AG04450 (cell line): ENCODE measurements around the gene NR2F6. TPM values are rescaled to one million over a fixed set of nuclear protein-coding genes. Genes with fewer than 3 reads are reported as not detected.

Experiments
- CTCF ChIA-PET: fragments of 300-600, 350-600 bp; formaldehyde crosslinking; extraction: SDS; loops from one replicate; lab custom pipeline; 2022; ENCODE audit warnings: antibody characterized with exemption, inconsistent platforms; lab: Charles Lee
- POLR2A ChIA-PET: fragments of 350-600 bp; formaldehyde crosslinking; extraction: SDS; loops from one replicate; lab custom pipeline; 2021; ENCODE audit warnings: antibody characterized with exemption, inconsistent platforms; lab: Yijun Ruan, JAX
- DNase-seq: peaks from one replicate; pipeline ENCODE4 v3.0.0-alpha.2; 2011; ENCODE audit warnings: low read depth, low spot score
- H3K27ac ChIP-seq: one replicate; pipeline ENCODE4 v1.5.1; 2012; ENCODE audit warnings: low read depth, low read length, control low read depth
- H3K27me3 ChIP-seq: one replicate; pipeline ENCODE4 v1.6.0; 2012; ENCODE audit warnings: low read length; ENCODE audit not compliant: control insufficient read depth, insufficient read depth
- H3K4me3 ChIP-seq: 2 replicates; pipeline ENCODE4 v1.5.1; 2011; ENCODE audit warnings: mild to moderate bottlenecking, low read depth, low read length, control low read depth
- H3K9me3 ChIP-seq: 2 replicates; pipeline ENCODE4 v1.5.1; 2012; ENCODE audit warnings: low read length; ENCODE audit not compliant: control insufficient read depth, insufficient read depth
- polyA plus RNA-seq: library from polyadenylated mRNA; depleted of rRNA; stranded (reverse); fragments of >200 nt; gene quantifications from 2 replicates; pipeline ENCODE4 v1.2.3, GENCODE V29; 2011; rRNA removed
- TF ChIP-seq, protein P1 (sequence below): IDR thresholded peaks from 2 replicates; pipeline ENCODE4 v1.5.1; 2011; ENCODE audit warnings: low read depth, low read length, control low read depth, inconsistent platforms

NR2F6 gene
- polyA plus RNA-seq, 1 experiment, result 16.3 TPM

DNA sequence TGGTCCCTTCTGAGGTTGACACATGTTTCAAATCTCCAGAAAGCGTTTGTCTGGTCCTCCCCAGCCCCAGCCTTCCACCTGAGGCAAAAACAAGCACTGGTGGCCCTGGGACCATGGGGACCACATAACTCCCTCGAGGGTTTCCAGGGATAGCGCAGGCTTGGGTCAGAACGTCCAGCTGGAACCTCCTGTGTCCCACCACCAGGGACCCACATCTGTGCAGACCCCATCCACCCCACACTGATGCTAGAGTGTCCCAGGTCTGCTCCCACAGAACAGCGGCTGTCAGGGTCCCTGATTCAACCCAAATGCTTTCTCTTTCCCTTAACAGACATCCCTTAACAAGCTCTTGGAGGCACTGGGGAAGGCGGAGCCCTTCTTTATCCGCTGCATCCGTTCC is 60.1 kb downstream of the NR2F6 start:
- TF ChIP-seq, protein P1, sequence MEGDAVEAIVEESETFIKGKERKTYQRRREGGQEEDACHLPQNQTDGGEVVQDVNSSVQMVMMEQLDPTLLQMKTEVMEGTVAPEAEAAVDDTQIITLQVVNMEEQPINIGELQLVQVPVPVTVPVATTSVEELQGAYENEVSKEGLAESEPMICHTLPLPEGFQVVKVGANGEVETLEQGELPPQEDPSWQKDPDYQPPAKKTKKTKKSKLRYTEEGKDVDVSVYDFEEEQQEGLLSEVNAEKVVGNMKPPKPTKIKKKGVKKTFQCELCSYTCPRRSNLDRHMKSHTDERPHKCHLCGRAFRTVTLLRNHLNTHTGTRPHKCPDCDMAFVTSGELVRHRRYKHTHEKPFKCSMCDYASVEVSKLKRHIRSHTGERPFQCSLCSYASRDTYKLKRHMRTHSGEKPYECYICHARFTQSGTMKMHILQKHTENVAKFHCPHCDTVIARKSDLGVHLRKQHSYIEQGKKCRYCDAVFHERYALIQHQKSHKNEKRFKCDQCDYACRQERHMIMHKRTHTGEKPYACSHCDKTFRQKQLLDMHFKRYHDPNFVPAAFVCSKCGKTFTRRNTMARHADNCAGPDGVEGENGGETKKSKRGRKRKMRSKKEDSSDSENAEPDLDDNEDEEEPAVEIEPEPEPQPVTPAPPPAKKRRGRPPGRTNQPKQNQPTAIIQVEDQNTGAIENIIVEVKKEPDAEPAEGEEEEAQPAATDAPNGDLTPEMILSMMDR, result no peak
- H3K9me3 ChIP-seq, result no peaks in the 10 kb centered on the region
- no peaks in the 10 kb centered on the region for H3K27me3 ChIP-seq
- CTCF ChIA-PET, result no interaction called here
- no peak overlapping the region for H3K27ac ChIP-seq
- DNase-seq, result no peak
- no peak overlapping the region for H3K4me3 ChIP-seq
- POLR2A ChIA-PET, result no interaction called here

DNA sequence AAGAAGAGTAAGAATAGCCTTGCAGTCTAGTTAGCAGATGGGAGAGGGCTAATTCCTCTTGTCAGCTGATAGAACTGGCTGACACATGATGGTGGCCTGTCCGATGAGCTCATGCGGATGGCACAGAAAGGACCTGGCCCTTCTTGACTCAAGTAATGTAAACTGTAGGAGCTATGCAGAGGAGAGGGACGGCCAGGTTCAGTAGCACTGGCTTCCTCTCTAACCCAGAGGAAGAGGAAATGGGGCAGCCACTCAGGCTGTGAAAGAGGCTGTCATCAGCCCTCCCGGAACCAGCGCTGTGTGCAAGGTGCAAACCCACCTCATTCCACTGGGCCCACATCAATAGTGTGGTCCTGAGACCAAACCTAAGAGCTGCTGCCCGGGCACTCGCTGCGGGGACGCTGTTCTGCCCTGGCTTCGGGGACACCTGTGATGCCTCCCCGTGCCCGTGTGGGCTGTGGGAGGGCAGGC is 61.3 kb downstream of the NR2F6 start:
- H3K9me3 ChIP-seq, result no peaks in the 10 kb centered on the region
- H3K27ac ChIP-seq, result no peak overlapping the region
- H3K4me3 ChIP-seq, result no peak overlapping the region
- CTCF ChIA-PET, result no interaction called here
- H3K27me3 ChIP-seq, result no peaks in the 10 kb centered on the region
- no peak for DNase-seq
- POLR2A ChIA-PET, result no interaction called here
- TF ChIP-seq, protein P1, result no peak

DNA sequence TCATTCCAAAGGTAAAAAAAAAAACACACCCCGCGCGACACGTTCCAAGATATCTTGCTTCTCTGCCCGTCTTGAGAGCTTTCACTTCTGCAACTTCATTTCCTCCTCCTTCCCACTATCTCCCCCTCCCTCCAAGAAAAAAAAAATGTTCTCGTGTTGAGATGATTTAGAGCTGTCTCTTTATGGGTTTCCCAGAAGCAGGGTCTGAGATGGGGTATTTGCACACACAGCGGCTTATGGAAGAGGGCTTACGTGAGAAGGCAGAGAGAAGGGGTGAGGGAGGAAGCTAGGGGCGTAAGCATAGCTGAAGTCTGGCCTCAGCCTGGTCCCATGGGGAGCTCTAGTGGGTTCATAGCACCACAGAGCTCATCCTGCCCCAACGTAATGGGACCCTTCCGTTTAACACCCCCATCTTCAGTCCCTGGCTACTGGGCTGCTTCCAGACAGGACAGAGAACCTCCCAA is 61.8 kb downstream of the NR2F6 start:
- DNase-seq, result no peak
- no peaks in the 10 kb centered on the region for H3K9me3 ChIP-seq
- H3K27me3 ChIP-seq, result no peaks in the 10 kb centered on the region
- CTCF ChIA-PET, result no interaction called here
- TF ChIP-seq, protein P1, result no peak
- POLR2A ChIA-PET, result no interaction called here
- no peak overlapping the region for H3K4me3 ChIP-seq
- no peak overlapping the region for H3K27ac ChIP-seq

- TF ChIP-seq, protein P1, result no peak
- Histone ChIP-seq H3K27me3 (no peaks in the 10 kb centered on the region), H3K4me3 (no peak overlapping the region), H3K9me3 (no peaks in the 10 kb centered on the region), H3K27ac (no peak overlapping the region)
- DNase-seq, result no peak
- ChIA-PET POLR2A (no interaction called here), CTCF (no interaction called here)
Observed at GRCh38 chr19:17183271-17183761, 62.4 kb downstream of the NR2F6 start.

Other genes with a start within 250 kb of the NR2F6 start
- 0.38 and 0.56 TPM in 2 replicates for gene CPAMD8, start 219.1 kb downstream of the NR2F6 start, polyA plus RNA-seq
- 4.6 and 4.9 TPM in 2 replicates for gene HAUS8, start 170.5 kb downstream of the NR2F6 start, polyA plus RNA-seq
- 34.5 and 42.5 TPM in 2 replicates for gene MYO9B, start 170.1 kb downstream of the NR2F6 start, polyA plus RNA-seq
- gene USE1, start 30.6 kb downstream of the NR2F6 start, polyA plus RNA-seq, result 21.1 and 25.1 TPM in 2 replicates
- gene OCEL1, start 19.7 kb downstream of the NR2F6 start, polyA plus RNA-seq, result 4.6 and 6.7 TPM in 2 replicates
- gene USHBP1, start 18.8 kb upstream of the NR2F6 start, polyA plus RNA-seq, result not detected in 2 replicates
- 92.0 and 98.6 TPM in 2 replicates for gene BABAM1, start 21.5 kb upstream of the NR2F6 start, polyA plus RNA-seq
- gene ANKLE1, start 36.0 kb upstream of the NR2F6 start, polyA plus RNA-seq, result 0.33 and 0.36 TPM in 2 replicates
- gene ABHD8, start 57.5 kb upstream of the NR2F6 start, polyA plus RNA-seq, result 6.1 and 8.6 TPM in 2 replicates
- gene MRPL34, start 60.0 kb upstream of the NR2F6 start, polyA plus RNA-seq, result 23.2 and 24.3 TPM in 2 replicates
- 38.7 and 40.7 TPM in 2 replicates for gene DDA1, start 63.6 kb upstream of the NR2F6 start, polyA plus RNA-seq
- gene ANO8, start 88.9 kb upstream of the NR2F6 start, polyA plus RNA-seq, result 1.8 and 2.0 TPM in 2 replicates
- 4.7 TPM in 2 replicates for gene GTPBP3, start 91.6 kb upstream of the NR2F6 start, polyA plus RNA-seq
- not detected in 2 replicates for gene PLVAP, start 131.4 kb upstream of the NR2F6 start, polyA plus RNA-seq
- not detected in 2 replicates for gene CCDC194, start 148.3 kb upstream of the NR2F6 start, polyA plus RNA-seq
- 1.9 and 2.8 TPM in 2 replicates for gene BST2, start 159.7 kb upstream of the NR2F6 start, polyA plus RNA-seq
- 22.5 and 30.1 TPM in 2 replicates for gene MVB12A, start 174.1 kb upstream of the NR2F6 start, polyA plus RNA-seq
- gene TMEM221, start 202.7 kb upstream of the NR2F6 start, polyA plus RNA-seq, result 0.05 and 0.07 TPM in 2 replicates
- not detected in 2 replicates for gene NXNL1, start 215.0 kb upstream of the NR2F6 start, polyA plus RNA-seq
- gene SLC27A1, start 224.6 kb upstream of the NR2F6 start, polyA plus RNA-seq, result 8.3 and 9.4 TPM in 2 replicates